GM18861 (cell line): ENCODE data around the gene SCAMP3.
A peak's percentile ranks its signal among the peaks of the same experiment; 100 is the strongest.
"Not testable (repeated sequence)": the region's sequence is repeated elsewhere in the genome, so short reads cannot be mapped to it uniquely, and the experiment has no call there.

Source experiments
- ATAC-seq: cut with Tn5 transposase; IDR thresholded peaks from one replicate; pipeline ENCODE4 v1.9.1; 2021; ENCODE audit not compliant: unreplicated experiment

Gene SCAMP3

DNA sequence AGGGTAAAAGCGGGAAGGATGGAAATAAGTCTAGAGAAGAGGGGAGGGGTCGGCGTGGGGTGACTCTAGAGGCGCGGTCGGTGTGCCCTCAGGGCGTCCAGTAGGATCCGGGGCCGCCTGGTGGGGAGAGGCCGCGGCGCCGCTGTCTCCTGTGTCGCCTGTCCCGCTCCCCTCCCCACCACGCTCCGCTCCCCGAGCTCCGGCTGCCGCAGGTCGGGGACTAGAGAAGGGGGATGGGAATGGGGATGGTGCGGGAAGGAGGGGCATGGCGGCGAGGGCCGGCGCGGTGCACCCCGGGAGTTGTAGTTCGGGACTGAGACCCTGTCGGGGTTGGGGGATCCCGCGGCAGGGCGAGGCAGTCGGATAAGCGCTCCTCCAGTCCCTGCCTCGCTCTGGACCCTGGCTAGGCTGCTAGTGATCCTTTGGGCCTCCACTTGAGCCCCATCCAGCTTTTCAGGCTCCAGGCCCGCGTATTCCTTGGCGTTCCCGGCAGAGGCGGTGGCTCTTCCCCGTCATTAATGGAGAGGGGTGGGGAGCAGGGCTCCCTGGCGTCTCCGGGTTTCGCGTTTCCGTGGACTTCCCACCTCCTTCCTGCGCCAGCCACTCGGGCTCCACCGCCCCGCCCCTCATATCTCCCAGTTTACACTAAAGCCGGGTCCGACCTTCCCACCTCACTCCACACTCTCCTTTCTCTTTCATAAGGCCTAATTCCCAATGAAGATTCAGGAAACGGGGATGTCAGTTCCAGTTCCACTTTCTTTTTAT lies 6.7 kb downstream of the SCAMP3 start, which contains the start of gene ENTREP3:
ENTREP3 (minus strand) TSS at position 241 of the 765 bp plus-strand sequence. CDS start 606 bp downstream, outside the sequence.
- ATAC-seq = peak; percentile 42

- ATAC-seq = no peak
Observed at GRCh38 chr1:155254714-155255242, 7.4 kb downstream of the SCAMP3 start.

GRCh38 chr1:155254228-155254713 lies 7.9 kb downstream of the SCAMP3 start:
- no peak for ATAC-seq

DNA sequence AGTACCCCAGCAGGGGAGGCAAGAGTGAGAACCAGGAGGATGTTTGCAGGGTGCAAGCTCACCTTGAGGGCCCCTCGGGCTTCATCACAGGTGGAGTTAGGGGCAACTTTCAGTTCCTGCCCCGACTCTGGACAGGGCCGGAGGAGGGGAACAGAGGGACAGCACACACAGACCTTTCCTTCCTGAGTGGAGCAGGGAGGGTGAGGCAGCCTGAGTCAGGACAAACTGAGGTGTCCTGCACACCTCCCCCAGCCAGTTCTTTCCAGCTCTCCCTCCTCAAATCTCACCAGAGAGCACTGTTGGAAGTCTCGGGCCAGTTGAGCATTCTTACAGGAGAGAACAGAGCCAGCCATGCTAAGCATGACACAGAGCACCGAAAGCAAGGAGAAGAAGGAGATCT lies 8.4 kb downstream of the SCAMP3 start:
- ATAC-seq = no peak

DNA sequence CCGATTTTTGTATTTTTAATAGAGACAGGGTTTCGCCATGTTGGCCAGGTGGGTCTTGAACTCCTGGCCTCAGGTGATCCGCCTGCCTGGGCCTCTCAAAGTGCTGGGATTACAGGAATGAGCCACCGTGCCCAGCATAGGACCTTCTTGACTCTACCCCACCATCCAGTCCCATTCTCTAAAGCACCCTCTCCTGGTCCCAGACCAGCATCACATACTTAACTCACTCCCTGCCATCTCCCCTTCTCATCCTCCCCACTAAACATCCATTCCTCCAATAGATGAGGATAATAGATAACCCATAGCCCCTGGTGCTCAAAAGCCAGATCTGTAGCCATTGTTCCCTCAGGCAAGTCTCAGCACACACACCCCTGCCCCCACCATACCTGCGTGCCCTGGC lies 9.0 kb downstream of the SCAMP3 start:
- no peak for ATAC-seq

DNA sequence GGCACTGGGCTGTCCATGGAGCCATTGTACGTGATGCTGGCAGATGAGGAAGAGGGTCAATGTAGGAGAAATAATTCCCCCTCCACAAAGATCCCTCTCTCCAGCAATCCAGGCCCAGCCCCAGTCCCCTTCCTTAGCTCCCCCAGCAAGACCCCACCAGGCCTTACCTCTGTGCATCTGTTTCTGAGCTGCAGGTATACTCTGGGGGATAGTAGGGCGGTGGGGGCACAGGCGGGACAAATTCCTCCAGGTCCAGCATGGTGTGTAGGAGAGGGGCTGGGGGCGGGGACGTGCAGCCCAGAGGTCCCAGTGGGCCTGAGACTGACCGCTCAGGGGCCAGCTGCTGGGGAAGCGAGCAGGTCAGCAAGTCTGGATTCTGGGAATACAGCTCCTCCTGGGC lies 10.6 kb downstream of the SCAMP3 start:
- no peak for ATAC-seq

DNA sequence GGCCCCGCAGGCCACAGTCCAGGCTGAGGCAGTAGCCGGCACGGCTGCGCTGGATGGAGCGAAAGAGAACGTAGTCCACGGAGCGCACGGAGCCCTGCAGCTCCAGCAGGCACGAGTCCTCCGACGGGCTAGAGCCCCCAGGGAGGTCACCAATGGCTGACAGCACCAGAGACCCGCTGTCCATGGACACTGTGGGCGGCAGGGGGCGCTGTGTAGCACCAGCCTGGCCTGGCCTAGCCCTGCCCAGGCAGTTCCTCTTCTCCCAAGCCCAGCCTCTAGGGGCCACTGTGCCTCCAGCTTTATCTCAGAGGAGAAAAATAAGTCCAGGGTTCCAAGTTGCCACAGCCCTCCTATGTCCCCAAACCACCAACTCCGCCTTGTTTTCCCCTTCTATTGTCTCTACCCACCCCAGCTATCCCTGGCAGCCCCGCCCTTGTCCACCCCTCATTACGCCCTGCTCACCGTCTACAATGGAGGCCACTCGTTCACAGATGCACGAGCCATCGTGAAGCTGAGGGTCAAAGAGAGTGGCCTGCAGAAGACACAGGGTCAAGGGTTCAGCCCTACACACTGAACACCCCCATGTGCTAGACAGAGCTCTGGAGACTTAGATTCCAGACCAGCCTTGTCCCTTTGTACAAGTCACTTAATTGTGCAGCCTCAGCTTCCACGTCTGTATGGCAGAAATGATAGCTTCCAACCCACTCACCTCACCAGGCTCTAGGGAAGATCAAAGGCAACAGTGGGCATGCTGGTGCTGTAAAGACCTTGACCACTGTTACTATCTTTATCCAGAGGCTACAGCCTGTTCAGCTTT lies 11.3 kb downstream of the SCAMP3 start:
- peak; percentile 65 for ATAC-seq

- ATAC-seq = peak; percentile 10
Observed at GRCh38 chr1:155250246-155250632, 11.9 kb downstream of the SCAMP3 start.

DNA sequence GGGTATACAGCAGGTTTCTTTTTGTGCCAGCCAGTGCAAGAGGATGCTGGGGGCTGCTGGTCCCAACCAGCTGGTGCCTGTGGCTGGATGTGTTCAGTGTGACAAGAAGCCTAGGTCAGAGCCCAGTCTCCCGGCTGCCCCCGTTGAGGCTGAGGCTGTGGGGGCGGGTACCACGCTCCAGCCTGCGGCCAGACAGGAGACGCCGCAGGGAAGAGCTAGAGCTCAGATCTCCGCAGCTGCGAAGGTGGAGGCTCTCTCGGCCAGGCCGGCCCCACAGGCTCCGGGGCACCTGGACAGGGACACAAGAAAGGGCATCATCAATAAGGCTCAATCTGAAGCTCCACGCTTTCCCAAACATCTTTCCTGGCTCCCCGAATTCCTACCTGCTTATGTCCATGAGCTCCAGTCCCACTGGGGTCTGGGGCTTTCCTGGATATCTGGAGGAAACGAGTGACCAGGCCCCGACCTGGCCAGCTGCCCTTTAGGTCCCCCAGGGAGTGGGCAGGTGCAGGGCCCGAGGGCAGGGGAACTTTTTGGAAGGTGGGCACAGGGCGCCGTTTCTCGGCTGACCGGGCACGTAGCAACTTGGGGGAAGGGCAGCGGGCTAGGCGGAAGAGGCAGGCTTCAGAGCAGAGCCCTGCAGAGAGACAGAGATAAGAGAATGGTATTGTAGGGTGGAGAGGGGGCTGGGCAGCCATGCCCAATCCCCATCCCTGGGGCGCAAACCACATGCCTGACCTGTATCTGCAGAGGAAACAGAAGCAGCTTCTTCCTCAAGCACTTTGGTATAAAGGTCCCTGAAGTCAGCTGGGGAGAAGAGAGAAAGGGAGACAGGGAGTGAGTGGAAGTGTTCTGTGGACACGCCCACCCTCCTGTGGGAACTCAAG lies 14.2 kb downstream of the SCAMP3 start:
- ATAC-seq = no peak

DNA sequence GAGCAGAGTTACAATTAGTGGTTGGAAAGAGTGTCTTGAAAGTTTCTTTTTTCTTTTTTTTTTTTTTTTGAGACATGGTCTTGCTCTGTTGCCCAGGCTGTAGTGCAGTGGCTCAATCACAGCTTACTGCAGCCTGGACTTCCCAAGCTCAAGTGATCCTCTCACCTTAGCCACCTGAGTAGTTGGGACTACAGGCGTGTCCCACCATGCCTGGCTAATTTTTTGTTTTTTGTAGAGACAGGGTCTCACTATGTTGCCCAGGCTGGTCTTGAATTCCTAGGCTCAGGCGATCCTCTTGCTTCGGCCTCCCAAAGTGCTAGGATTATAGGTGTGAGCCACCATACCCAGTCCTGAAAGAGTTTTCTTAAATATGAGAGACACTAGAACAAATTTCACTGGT lies 15.4 kb downstream of the SCAMP3 start:
- not testable (repeated sequence) for ATAC-seq

GRCh38 chr1:155245163-155245524 lies 17.0 kb downstream of the SCAMP3 start:
- ATAC-seq = no peak

- ATAC-seq = peak; percentile 66
Observed at GRCh38 chr1:155244368-155245162, 17.6 kb downstream of the SCAMP3 start.

DNA sequence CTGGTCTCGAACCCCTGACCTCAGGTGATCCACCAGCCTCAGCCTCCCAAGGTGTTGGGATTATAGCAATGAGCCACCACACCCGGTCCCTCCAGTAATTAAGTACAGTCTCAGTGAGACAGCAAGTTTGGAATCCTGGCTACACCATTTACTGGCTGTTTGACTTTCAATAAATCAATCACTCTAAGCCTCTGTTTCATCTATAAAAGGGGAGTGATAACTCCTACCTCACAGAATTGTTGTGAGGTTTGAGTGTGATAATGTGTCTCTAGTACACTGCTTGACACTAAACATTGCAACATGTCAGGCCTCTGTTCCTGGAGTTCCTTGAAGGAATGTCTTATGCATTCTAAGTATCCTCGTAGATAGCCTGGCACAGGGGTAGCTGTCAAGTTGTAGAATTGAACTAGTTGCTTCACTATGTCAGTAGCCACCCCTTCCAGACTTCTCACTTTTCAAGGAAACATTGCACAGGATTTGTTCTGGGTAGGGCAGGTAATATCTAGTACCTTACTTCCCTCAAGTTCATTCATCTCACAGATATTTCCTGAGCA lies 19.3 kb downstream of the SCAMP3 start:
- no peak for ATAC-seq

DNA sequence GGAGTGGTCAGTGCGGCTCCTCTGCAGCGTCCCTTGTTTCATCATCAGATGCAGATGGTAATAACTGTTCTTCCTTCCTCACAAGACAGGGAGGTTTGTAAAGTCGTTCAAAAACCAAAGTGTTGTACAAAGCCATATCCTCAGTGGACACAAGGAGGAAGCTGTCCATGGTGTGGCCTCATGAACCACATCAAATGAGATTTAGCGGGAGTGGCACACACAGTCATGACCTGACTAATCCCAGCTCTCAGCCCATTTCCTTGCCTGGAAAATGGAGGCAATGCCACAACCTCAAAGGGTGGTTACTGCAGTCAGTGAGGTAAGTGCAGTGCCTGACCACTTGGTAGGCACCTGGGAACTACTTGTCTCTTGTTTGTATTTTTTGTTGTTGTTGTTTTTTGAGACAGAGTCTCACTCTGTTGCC lies 20.3 kb downstream of the SCAMP3 start:
- no peak for ATAC-seq

DNA sequence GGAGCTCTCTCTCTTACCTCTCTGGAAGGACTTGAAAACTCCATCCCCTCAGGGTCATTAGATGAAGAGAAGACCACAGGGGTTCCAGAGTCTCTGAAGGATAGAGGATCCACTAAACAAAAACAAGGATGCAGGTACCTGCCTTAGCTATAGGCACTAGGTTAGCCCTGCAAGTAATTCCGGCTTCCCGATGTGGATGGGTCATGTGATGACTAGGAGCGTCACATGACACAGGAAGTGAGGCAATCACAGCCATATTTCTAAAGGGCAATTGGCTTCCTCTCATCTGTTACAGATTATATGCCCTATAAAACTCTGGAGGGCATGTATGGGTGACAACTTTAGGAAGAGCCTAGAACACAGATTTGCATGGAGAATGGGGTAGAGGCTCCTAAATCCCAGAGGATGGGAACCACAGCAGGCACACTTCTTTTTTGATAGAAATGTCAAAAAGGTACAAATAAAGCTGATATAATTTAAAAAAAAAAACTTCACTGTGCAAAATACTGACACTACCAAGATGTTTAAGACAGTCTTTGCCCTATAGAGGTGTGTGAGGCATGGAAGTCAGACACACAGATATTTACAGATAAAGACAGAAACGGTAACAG lies 21.0 kb downstream of the SCAMP3 start:
- ATAC-seq = no peak

- ATAC-seq = no peak
Observed at GRCh38 chr1:155236451-155236850, 25.7 kb downstream of the SCAMP3 start.

DNA sequence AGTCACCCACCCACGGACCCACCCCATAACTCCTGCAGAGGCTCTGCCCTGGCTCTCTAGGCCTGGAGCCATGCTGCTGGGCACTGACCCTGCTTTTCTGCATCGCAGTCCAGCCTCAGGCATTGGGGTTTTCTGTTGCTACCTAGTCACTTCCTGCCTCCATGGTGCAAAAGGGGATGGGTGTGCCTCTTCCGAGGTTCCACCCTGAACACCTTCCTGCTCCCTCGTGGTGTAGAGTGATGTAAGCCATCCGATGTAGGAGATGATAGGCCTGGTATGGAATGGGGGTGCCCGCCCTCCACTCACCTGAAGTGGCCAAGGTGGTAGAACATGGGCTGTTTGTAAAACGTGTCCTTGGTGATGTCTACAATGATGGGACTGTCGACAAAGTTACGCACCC lies 26.8 kb downstream of the SCAMP3 start:
- not testable (repeated sequence) for ATAC-seq

- not testable (repeated sequence) for ATAC-seq
Observed at GRCh38 chr1:155233502-155233901, 28.7 kb downstream of the SCAMP3 start.
